HG03175 (cell line): ENCODE results near the gene CALML3.

Experiments
- ATAC-seq: cut with Tn5 transposase; IDR thresholded peaks from one replicate; pipeline ENCODE4 v1.9.1; 2021; ENCODE audit warnings: mild to moderate bottlenecking, moderate library complexity; ENCODE audit not compliant: unreplicated experiment

Gene CALML3

GRCh38 chr10:5506246-5506645 lies 18.5 kb upstream of the CALML3 start:
- ATAC-seq: no peak

GRCh38 chr10:5506751-5507648 lies 17.8 kb upstream of the CALML3 start:
- ATAC-seq: no peak

GRCh38 chr10:5507649-5508131 lies 17.1 kb upstream of the CALML3 start:
- ATAC-seq: no peak

- ATAC-seq: no peak
Observed at GRCh38 chr10:5508161-5508604, 16.6 kb upstream of the CALML3 start.

GRCh38 chr10:5508786-5509185 lies 16.0 kb upstream of the CALML3 start:
- ATAC-seq: no peak

- ATAC-seq: no peak
Observed at GRCh38 chr10:5509236-5509635, 15.5 kb upstream of the CALML3 start.

- no peak for ATAC-seq
Observed at GRCh38 chr10:5509691-5510090, 15.1 kb upstream of the CALML3 start.

- ATAC-seq: no peak
Observed at GRCh38 chr10:5510281-5511072, 14.3 kb upstream of the CALML3 start.

GRCh38 chr10:5511231-5511884 lies 13.4 kb upstream of the CALML3 start:
- ATAC-seq: no peak

GRCh38 chr10:5511885-5512280 lies 12.9 kb upstream of the CALML3 start:
- no peak for ATAC-seq

- ATAC-seq: no peak
Observed at GRCh38 chr10:5512331-5512730, 12.4 kb upstream of the CALML3 start.

- no peak for ATAC-seq
Observed at GRCh38 chr10:5512881-5513612, 11.7 kb upstream of the CALML3 start.

- no peak for ATAC-seq
Observed at GRCh38 chr10:5514226-5514850, 10.4 kb upstream of the CALML3 start.

GRCh38 chr10:5515948-5516761 lies 8.6 kb upstream of the CALML3 start:
- ATAC-seq: no peak

GRCh38 chr10:5517546-5517945 lies 7.2 kb upstream of the CALML3 start:
- ATAC-seq: no peak

GRCh38 chr10:5518143-5518542 lies 6.6 kb upstream of the CALML3 start:
- ATAC-seq: no peak

GRCh38 chr10:5519054-5519453 lies 5.7 kb upstream of the CALML3 start:
- no peak for ATAC-seq

- no peak for ATAC-seq
Observed at GRCh38 chr10:5522913-5523560, 1.7 kb upstream of the CALML3 start.
